Stomach (tissue), 4 donors: Measurements from ENCODE around the gene CLDN7.

ENCODE experiments used
- EP300 ChIP-seq: sonication (generic); formaldehyde crosslinking; IDR thresholded peaks from one replicate; pipeline ENCODE4 v1.6.1; 2017; ENCODE audit warnings: antibody characterized with exemption
- POLR2A ChIP-seq, 4 donors: fragments of 450-650 bp; IDR thresholded peaks; one replicate each; pipeline ENCODE4 v1.6.1; 2016; ENCODE audit warnings: antibody characterized with exemption in 4 of 4, control low read depth in 2 of 4, mild to moderate bottlenecking in 1 of 4, moderate library complexity in 1 of 4
- POLR2AphosphoS5 ChIP-seq, 3 donors: sonication (generic); formaldehyde crosslinking; IDR thresholded peaks; one replicate each; pipeline ENCODE4 v1.6.1; 2016; ENCODE audit warnings: antibody characterized with exemption in 3 of 3
- TF ChIP-seq, protein P1 (sequence below), 7 experiments: fragments of 450-650 bp in 4 of 7; fragments of 200-600 bp in 3 of 7; sonication (generic) in 3 of 7; IDR thresholded peaks; one replicate each; pipeline ENCODE4 v1.5.1; 2016 to 2019; ENCODE audit warnings: antibody characterized with exemption in 7 of 7, control low read depth in 2 of 7, mild to moderate bottlenecking in 1 of 7

DNA sequence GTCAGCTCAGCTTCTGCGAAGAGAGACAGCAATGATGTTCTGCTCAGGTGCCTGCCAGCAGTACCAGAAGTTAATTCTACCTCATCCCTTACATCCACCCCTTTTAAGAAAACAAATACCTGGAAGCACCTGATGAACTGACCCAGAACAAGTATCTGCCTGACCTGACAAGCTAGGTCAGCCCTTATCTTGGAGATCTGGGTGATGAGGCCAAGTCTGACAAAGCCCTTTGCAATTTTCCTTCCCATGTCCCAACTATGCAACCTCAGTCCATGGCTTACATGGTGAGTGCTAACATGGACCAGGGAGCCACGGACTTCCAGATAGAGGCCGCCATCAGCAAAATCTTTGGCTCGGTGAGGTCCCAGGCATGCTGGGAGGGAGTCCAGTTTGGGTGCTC lies 38.9 kb downstream of the CLDN7 start:
- TF ChIP-seq, protein P1, sequence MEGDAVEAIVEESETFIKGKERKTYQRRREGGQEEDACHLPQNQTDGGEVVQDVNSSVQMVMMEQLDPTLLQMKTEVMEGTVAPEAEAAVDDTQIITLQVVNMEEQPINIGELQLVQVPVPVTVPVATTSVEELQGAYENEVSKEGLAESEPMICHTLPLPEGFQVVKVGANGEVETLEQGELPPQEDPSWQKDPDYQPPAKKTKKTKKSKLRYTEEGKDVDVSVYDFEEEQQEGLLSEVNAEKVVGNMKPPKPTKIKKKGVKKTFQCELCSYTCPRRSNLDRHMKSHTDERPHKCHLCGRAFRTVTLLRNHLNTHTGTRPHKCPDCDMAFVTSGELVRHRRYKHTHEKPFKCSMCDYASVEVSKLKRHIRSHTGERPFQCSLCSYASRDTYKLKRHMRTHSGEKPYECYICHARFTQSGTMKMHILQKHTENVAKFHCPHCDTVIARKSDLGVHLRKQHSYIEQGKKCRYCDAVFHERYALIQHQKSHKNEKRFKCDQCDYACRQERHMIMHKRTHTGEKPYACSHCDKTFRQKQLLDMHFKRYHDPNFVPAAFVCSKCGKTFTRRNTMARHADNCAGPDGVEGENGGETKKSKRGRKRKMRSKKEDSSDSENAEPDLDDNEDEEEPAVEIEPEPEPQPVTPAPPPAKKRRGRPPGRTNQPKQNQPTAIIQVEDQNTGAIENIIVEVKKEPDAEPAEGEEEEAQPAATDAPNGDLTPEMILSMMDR (IDR thresholded peaks at IDR 0.05), result no peak
- TF ChIP-seq POLR2A (IDR thresholded peaks at IDR 0.05) (no peak), POLR2AphosphoS5 (IDR thresholded peaks at IDR 0.05) (no peak), EP300 (no peak)
